NCI-H82 (cell line): ENCODE results near the gene FCAMR.

Experiments
- DNase-seq: peaks from one replicate; lab custom pipeline; 2025; lab: John Stamatoyannopoulos, UW

Gene FCAMR

DNA sequence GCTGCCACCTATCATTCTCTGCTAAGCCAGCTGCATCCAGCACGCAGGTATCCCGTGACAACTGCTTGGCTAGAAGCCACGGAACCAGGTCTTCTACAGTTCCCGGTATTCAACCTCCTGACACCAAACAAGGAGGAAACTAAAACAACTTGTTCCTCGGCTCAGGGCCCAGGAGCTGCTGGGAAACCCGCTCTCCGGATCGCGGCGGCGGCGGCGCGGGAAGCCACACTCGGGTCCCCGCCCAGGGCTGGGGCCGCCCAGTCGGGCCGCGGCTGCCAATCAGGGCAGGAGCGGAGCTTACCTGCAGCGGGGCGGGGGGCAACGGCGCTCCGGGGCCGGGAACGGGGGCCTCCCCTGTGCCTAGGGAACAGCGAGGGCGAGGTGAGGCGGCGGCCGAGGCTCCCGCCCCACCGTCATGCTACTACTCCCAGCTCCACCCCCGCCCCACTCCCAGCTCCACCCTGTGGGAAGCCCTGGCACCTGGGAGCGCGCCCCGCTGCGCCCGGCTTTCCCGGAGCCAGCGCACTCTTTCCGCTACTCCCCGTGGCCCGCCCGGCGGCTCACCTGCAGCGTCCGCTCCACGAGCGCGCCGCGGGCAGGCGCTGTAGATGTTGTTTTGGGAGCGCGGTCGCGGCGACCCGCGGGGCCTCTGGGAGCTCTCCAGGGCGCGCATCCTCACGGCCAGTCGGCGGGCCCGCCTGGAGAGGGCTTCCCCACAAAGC, 60.9 kb downstream of the FCAMR start:
- DNase-seq, result peak; percentile 43

DNA sequence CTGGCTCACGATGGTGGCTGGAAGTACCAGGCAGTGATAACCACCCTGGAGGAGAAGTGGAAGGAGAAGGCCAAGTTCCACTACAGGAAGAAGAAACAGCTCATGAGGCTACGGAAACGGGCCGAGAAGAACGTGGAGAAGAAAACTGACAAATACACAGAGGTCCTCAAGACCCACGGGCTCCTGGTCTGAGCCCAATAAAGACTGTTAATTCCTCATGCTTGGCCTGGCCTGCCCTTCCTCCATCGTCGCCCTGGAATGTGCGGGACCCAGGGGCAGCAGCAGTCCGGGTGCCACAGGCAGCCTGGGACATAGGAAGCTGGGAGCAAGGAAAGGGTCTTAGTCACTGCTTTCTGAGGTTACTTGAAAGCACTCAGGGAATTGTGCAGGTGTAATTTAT, 62.2 kb downstream of the FCAMR start:
- DNase-seq, result no peak
